SK-N-SH (cell line): ENCODE results near the gene BGN.

Source experiments
- EP300 ChIP-seq, 2 experiments: IDR thresholded peaks; 2 replicates each; pipeline versions ENCODE4 v1.4.0 to v1.6.1; 2012; ENCODE audit warnings: borderline replicate concordance in 1 of 2, low read depth in 1 of 2, low read length in 1 of 2
- FOSL2 ChIP-seq: IDR thresholded peaks from 2 replicates; pipeline ENCODE4 v1.4.0; 2012; ENCODE audit warnings: low read depth, mild to moderate bottlenecking, moderate library complexity, borderline replicate concordance
- FOXM1 ChIP-seq: IDR thresholded peaks from 2 replicates; pipeline ENCODE4 v1.4.0; 2012; ENCODE audit warnings: low read depth, mild to moderate bottlenecking
- RCOR1 ChIP-seq: fragments of 150-350 bp; IDR thresholded peaks from 2 replicates; pipeline ENCODE4 v1.6.1; 2017; ENCODE audit warnings: antibody characterized with exemption, low read length
- TAF1 ChIP-seq: IDR thresholded peaks from 2 replicates; pipeline ENCODE4 v1.6.1; 2012; ENCODE audit warnings: low read depth, mild to moderate bottlenecking, low read length, moderate library complexity, borderline replicate concordance
- YY1 ChIP-seq: IDR thresholded peaks from 2 replicates; pipeline ENCODE4 v1.4.0; 2012; ENCODE audit warnings: low read depth, mild to moderate bottlenecking
- TF ChIP-seq, protein P1 (sequence below): fragments of 200-600 bp; sonication (generic); IDR thresholded peaks from 2 replicates; pipeline ENCODE4 v1.6.1; 2017; ENCODE audit warnings: antibody characterized with exemption, mild to moderate bottlenecking, moderate library complexity
- TF ChIP-seq, protein P2 (sequence below): IDR thresholded peaks from 2 replicates; pipeline ENCODE4 v1.6.1; 2012; ENCODE audit warnings: mild to moderate bottlenecking, low read depth, low read length, moderate library complexity
- TF ChIP-seq, protein P3 (sequence below): IDR thresholded peaks from 2 replicates; pipeline ENCODE4; 2012
- TF ChIP-seq, protein P4 (sequence below): fragments of 150-350 bp; IDR thresholded peaks from 2 replicates; pipeline ENCODE4 v1.6.1; 2017; ENCODE audit warnings: antibody characterized with exemption, low read length, low read depth, borderline replicate concordance

DNA sequence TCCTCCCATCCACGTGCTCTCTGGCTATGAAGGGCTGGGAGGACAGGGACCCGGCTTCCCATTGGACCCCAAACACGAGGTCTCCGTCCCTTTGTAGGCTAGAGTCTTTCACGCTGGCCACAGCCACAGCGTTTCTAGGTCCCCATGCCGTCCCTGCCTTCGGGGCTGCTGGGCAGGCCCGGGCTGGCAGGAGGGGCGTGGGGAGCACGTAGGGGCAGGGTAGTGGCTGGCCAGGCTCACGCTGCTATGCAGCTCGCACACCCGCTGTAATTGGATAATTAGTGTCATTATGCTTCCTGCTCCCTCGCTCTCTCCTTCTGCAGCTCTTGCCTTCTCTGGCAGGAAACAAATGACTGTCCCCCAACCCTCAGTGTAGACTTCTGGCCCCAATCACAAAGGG, 32.4 kb downstream of the BGN start:
- TF ChIP-seq RCOR1, result no peak
- no peak for TF ChIP-seq YY1
- TF ChIP-seq, protein P1, sequence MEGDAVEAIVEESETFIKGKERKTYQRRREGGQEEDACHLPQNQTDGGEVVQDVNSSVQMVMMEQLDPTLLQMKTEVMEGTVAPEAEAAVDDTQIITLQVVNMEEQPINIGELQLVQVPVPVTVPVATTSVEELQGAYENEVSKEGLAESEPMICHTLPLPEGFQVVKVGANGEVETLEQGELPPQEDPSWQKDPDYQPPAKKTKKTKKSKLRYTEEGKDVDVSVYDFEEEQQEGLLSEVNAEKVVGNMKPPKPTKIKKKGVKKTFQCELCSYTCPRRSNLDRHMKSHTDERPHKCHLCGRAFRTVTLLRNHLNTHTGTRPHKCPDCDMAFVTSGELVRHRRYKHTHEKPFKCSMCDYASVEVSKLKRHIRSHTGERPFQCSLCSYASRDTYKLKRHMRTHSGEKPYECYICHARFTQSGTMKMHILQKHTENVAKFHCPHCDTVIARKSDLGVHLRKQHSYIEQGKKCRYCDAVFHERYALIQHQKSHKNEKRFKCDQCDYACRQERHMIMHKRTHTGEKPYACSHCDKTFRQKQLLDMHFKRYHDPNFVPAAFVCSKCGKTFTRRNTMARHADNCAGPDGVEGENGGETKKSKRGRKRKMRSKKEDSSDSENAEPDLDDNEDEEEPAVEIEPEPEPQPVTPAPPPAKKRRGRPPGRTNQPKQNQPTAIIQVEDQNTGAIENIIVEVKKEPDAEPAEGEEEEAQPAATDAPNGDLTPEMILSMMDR, result no peak
- no peak; a peak in 1 of 4 replicates for TF ChIP-seq EP300 (IDR thresholded peaks at IDR 0.05; ENCODE audit: borderline replicate concordance in 1 of 2, low read depth in 1 of 2, low read length in 1 of 2)
- TF ChIP-seq, protein P2, sequence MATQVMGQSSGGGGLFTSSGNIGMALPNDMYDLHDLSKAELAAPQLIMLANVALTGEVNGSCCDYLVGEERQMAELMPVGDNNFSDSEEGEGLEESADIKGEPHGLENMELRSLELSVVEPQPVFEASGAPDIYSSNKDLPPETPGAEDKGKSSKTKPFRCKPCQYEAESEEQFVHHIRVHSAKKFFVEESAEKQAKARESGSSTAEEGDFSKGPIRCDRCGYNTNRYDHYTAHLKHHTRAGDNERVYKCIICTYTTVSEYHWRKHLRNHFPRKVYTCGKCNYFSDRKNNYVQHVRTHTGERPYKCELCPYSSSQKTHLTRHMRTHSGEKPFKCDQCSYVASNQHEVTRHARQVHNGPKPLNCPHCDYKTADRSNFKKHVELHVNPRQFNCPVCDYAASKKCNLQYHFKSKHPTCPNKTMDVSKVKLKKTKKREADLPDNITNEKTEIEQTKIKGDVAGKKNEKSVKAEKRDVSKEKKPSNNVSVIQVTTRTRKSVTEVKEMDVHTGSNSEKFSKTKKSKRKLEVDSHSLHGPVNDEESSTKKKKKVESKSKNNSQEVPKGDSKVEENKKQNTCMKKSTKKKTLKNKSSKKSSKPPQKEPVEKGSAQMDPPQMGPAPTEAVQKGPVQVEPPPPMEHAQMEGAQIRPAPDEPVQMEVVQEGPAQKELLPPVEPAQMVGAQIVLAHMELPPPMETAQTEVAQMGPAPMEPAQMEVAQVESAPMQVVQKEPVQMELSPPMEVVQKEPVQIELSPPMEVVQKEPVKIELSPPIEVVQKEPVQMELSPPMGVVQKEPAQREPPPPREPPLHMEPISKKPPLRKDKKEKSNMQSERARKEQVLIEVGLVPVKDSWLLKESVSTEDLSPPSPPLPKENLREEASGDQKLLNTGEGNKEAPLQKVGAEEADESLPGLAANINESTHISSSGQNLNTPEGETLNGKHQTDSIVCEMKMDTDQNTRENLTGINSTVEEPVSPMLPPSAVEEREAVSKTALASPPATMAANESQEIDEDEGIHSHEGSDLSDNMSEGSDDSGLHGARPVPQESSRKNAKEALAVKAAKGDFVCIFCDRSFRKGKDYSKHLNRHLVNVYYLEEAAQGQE, result no peak
- TF ChIP-seq, protein P3, sequence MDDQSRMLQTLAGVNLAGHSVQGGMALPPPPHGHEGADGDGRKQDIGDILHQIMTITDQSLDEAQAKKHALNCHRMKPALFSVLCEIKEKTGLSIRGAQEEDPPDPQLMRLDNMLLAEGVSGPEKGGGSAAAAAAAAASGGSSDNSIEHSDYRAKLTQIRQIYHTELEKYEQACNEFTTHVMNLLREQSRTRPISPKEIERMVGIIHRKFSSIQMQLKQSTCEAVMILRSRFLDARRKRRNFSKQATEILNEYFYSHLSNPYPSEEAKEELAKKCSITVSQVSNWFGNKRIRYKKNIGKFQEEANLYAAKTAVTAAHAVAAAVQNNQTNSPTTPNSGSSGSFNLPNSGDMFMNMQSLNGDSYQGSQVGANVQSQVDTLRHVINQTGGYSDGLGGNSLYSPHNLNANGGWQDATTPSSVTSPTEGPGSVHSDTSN, result no peak
- TF ChIP-seq FOSL2, result no peak
- TF ChIP-seq, protein P4, sequence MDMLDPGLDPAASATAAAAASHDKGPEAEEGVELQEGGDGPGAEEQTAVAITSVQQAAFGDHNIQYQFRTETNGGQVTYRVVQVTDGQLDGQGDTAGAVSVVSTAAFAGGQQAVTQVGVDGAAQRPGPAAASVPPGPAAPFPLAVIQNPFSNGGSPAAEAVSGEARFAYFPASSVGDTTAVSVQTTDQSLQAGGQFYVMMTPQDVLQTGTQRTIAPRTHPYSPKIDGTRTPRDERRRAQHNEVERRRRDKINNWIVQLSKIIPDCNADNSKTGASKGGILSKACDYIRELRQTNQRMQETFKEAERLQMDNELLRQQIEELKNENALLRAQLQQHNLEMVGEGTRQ, result no peak
- TF ChIP-seq FOXM1, result no peak
- no peak for TF ChIP-seq TAF1
